SK-N-SH (cell line): ENCODE results near the gene EDRF1.

Source experiments
- EP300 ChIP-seq, 2 experiments: IDR thresholded peaks; 2 replicates each; pipeline versions ENCODE4 v1.4.0 to v1.6.1; 2012; ENCODE audit warnings: borderline replicate concordance in 1 of 2, low read depth in 1 of 2, low read length in 1 of 2
- EZH2phosphoT487 ChIP-seq: fragments of 200-600 bp; sonication (generic); IDR thresholded peaks from 2 replicates; pipeline ENCODE4 v1.6.1; 2017; ENCODE audit warnings: low read depth, mixed run types, mild to moderate bottlenecking, antibody characterized with exemption, moderate library complexity, borderline replicate concordance
- FOSL2 ChIP-seq: IDR thresholded peaks from 2 replicates; pipeline ENCODE4 v1.4.0; 2012; ENCODE audit warnings: low read depth, mild to moderate bottlenecking, moderate library complexity, borderline replicate concordance
- FOXM1 ChIP-seq: IDR thresholded peaks from 2 replicates; pipeline ENCODE4 v1.4.0; 2012; ENCODE audit warnings: low read depth, mild to moderate bottlenecking
- JUND ChIP-seq: IDR thresholded peaks from 2 replicates; pipeline ENCODE4 v1.4.0; 2012
- MEF2A ChIP-seq: IDR thresholded peaks from 2 replicates; pipeline ENCODE4 v1.4.0; 2012; ENCODE audit warnings: low read depth, borderline replicate concordance
- POLR2AphosphoS5 ChIP-seq: IDR thresholded peaks from 2 replicates; pipeline ENCODE4 v1.6.1; 2012; ENCODE audit warnings: low read depth, low read length
- RFX5 ChIP-seq: IDR thresholded peaks from 2 replicates; pipeline ENCODE4 v1.6.1; 2012; ENCODE audit warnings: mild to moderate bottlenecking, improper control_type of control experiment, low read length
- RXRA ChIP-seq: IDR thresholded peaks from 2 replicates; pipeline ENCODE4 v1.4.0; 2012; ENCODE audit warnings: low read depth, mild to moderate bottlenecking, borderline replicate concordance
- SMC3 ChIP-seq: IDR thresholded peaks from 2 replicates; pipeline ENCODE4 v1.6.1; 2012; ENCODE audit warnings: low read depth, low read length, improper control_type of control experiment
- TF ChIP-seq, protein P1 (sequence below): fragments of 200-600 bp; sonication (generic); IDR thresholded peaks from 2 replicates; pipeline ENCODE4 v1.6.1; 2017; ENCODE audit warnings: antibody characterized with exemption, mild to moderate bottlenecking, moderate library complexity

DNA sequence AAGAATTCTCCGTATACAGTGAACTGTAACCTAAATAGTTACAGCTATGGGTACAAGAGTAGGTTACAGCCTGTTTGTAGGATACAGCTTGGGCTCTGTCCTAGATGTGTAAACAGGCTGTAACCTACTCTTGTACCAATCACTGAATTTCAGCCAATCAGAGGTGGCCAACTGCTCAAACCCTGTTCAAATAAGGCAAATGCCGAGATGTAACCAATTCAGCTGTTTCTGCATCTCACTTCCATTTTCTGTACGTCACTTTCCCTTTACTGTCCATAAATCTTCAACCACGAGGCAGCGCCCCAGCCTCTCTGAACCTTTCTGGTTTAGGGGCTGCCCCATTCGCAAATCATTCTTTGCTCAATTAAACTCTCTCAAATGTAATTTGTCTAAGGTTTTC lies 64.4 kb downstream of the EDRF1 start:
- TF ChIP-seq JUND (no peak), MEF2A (no peak), RXRA (no peak), FOXM1 (no peak), POLR2AphosphoS5 (no peak), FOSL2 (no peak), RFX5 (no peak), SMC3 (no peak), EZH2phosphoT487 (no peak), EP300 (IDR thresholded peaks at IDR 0.05; ENCODE audit: borderline replicate concordance in 1 of 2, low read depth in 1 of 2, low read length in 1 of 2) (no peak)
- TF ChIP-seq, protein P1, sequence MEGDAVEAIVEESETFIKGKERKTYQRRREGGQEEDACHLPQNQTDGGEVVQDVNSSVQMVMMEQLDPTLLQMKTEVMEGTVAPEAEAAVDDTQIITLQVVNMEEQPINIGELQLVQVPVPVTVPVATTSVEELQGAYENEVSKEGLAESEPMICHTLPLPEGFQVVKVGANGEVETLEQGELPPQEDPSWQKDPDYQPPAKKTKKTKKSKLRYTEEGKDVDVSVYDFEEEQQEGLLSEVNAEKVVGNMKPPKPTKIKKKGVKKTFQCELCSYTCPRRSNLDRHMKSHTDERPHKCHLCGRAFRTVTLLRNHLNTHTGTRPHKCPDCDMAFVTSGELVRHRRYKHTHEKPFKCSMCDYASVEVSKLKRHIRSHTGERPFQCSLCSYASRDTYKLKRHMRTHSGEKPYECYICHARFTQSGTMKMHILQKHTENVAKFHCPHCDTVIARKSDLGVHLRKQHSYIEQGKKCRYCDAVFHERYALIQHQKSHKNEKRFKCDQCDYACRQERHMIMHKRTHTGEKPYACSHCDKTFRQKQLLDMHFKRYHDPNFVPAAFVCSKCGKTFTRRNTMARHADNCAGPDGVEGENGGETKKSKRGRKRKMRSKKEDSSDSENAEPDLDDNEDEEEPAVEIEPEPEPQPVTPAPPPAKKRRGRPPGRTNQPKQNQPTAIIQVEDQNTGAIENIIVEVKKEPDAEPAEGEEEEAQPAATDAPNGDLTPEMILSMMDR: no peak
